ENCODE results near the gene TMEM259. TPM values are rescaled to one million over a fixed set of nuclear protein-coding genes. Genes with fewer than 3 reads are reported as not detected.
"Not testable (repeated sequence)": the region's sequence is repeated elsewhere in the genome, so short reads cannot be mapped to it uniquely, and the experiment has no call there.

The TMEM259 gene
- total RNA-seq, 1 experiment from 2014 or later, result 171 TPM

- Histone ChIP-seq H3K4me2 (ENCODE audit: insufficient read depth, insufficient read length, low read length) (peak within 1 kb of the TSS; percentile 90), H3K18ac (ENCODE audit: insufficient read length, low read depth, low read length) (peak within 1 kb of the TSS; percentile 100), H2AK5ac (ENCODE audit: insufficient read length, low read length) (no peak within 1 kb of the TSS), H3K79me2 (ENCODE audit: insufficient read depth, low read length) (peaks cover 15% of the 10 kb centered on the region; the same call in 1 of the 2 replicates), H4K5ac (ENCODE audit: insufficient read length, low read depth, low read length) (no peak within 1 kb of the TSS), H3K23ac (ENCODE audit: insufficient read length, low read depth, low read length) (no peak within 1 kb of the TSS), H3K79me1 (ENCODE audit: insufficient read depth, low read depth, low read length, poor library complexity, severe bottlenecking) (peaks cover 7% of the 10 kb centered on the region), H4K8ac (replicated peaks; ENCODE audit: insufficient read length, low read depth, low read length) (no peak within 1 kb of the TSS), H2BK5ac (ENCODE audit: insufficient read length, low read length) (peak within 1 kb of the TSS; percentile 82), H4K91ac (ENCODE audit: insufficient read length, low read depth, low read length) (peak within 1 kb of the TSS; percentile 97), H3K23me2 (ENCODE audit: insufficient read length, low read depth, low read length, poor library complexity, severe bottlenecking) (peaks cover 16% of the 10 kb centered on the region), H2BK12ac (ENCODE audit: insufficient read length, low read depth, low read length) (peak within 1 kb of the TSS; percentile 97), H3K4me1 (ENCODE audit: insufficient read depth, low read length) (no peaks in the 10 kb centered on the region), H4K20me1 (ENCODE audit: control insufficient read depth, insufficient read depth, insufficient read length) (no peaks in the 10 kb centered on the region), H2BK15ac (ENCODE audit: low read depth, low read length) (peak within 1 kb of the TSS; percentile 100), H3K9ac (ENCODE audit: extremely low read depth, insufficient read length, low read length) (peak within 1 kb of the TSS; percentile 83), H2BK20ac (ENCODE audit: low read depth, low read length, poor library complexity, severe bottlenecking) (peak within 1 kb of the TSS; percentile 27), H3T11ph (ENCODE audit: low read length) (peak within 1 kb of the TSS; percentile 99), H3K56ac (ENCODE audit: insufficient read length, low read depth, low read length) (no peak within 1 kb of the TSS), H3K9me3 (ENCODE audit: control insufficient read depth, low read depth, low read length) (no peaks in the 10 kb centered on the region), H2AFZ (ENCODE audit: low read length) (no peak within 1 kb of the TSS), H3K27me3 (ENCODE audit: insufficient read depth, low read length) (no peaks in the 10 kb centered on the region), H3K4ac (ENCODE audit: low read depth, low read length) (peak within 1 kb of the TSS; percentile 99), H3K14ac (ENCODE audit: insufficient read depth, low read length) (peak within 1 kb of the TSS; percentile 100), H3K27ac (ENCODE audit: insufficient read length, low read depth, low read length) (peak within 1 kb of the TSS; percentile 46), H2BK120ac (ENCODE audit: low read depth, low read length, poor library complexity, severe bottlenecking) (peak within 1 kb of the TSS; percentile 100)
- DNase-seq, result peak; percentile 87
- Mint-ChIP-seq H3K27ac (peak within 1 kb of the TSS; percentile 97 to 99 (median 98)), H3K4me1 (peaks cover 4 to 24% of the 10 kb centered on the region in 2 experiments; a peak in 3 of 4 replicates), H3K27me3 (ENCODE audit: low read depth) (no peaks in the 10 kb centered on the region; the same call in 1 of the 2 replicates), H3K9me3 (no peaks in the 10 kb centered on the region; a peak in 1 of 5 replicates), H3K36me3 (ENCODE audit: insufficient read depth in 1 of 3, low read depth in 3 of 3) (peaks cover 9 to 16% (median 16%) of the 10 kb centered on the region in 3 experiments), H3K4me3 (peak within 1 kb of the TSS; percentile 91 to 98)
- no CpG with 5 or more reads among the region's 63 CpGs for WGBS (ENCODE audit: extremely low coverage, insufficient read length, low lambda C conversion rate)
- TF ChIP-seq CTCF (conservative IDR thresholded peaks at IDR 0.05), result no peak
Observed at GRCh38 chr19:1025960-1026782, 5.2 kb upstream of the TMEM259 start, which contains the start of gene CNN2. Gene CNN2, plus strand, starts transcription at chr19:1026608. Its CDS starts 54 bp downstream, at chr19:1026662.

- not testable (repeated sequence) for H3K79me1 ChIP-seq (ENCODE audit: insufficient read depth, low read depth, low read length, poor library complexity, severe bottlenecking); H2BK12ac ChIP-seq (ENCODE audit: insufficient read length, low read depth, low read length); H3K56ac ChIP-seq (ENCODE audit: insufficient read length, low read depth, low read length); H4K5ac ChIP-seq (ENCODE audit: insufficient read length, low read depth, low read length); H3K4ac ChIP-seq (ENCODE audit: low read depth, low read length); H3K27ac ChIP-seq (ENCODE audit: insufficient read length, low read depth, low read length); H2BK15ac ChIP-seq (ENCODE audit: low read depth, low read length); H3T11ph ChIP-seq (ENCODE audit: low read length); H3K27me3 ChIP-seq (ENCODE audit: insufficient read depth, low read length); H2BK120ac ChIP-seq (ENCODE audit: low read depth, low read length, poor library complexity, severe bottlenecking); H3K9me3 ChIP-seq (ENCODE audit: control insufficient read depth, low read depth, low read length); H3K18ac ChIP-seq (ENCODE audit: insufficient read length, low read depth, low read length); H4K20me1 ChIP-seq (ENCODE audit: control insufficient read depth, insufficient read depth, insufficient read length); H3K9ac ChIP-seq (ENCODE audit: extremely low read depth, insufficient read length, low read length); H4K8ac ChIP-seq (replicated peaks; ENCODE audit: insufficient read length, low read depth, low read length); H3K14ac ChIP-seq (ENCODE audit: insufficient read depth, low read length); H2AFZ ChIP-seq (ENCODE audit: low read length); H3K4me1 ChIP-seq (ENCODE audit: insufficient read depth, low read length); H3K9me3 Mint-ChIP-seq; H3K4me2 ChIP-seq (ENCODE audit: insufficient read depth, insufficient read length, low read length); H4K91ac ChIP-seq (ENCODE audit: insufficient read length, low read depth, low read length); H2AK5ac ChIP-seq (ENCODE audit: insufficient read length, low read length); H3K23ac ChIP-seq (ENCODE audit: insufficient read length, low read depth, low read length); DNase-seq; H3K27me3 Mint-ChIP-seq (ENCODE audit: low read depth); H2BK20ac ChIP-seq (ENCODE audit: low read depth, low read length, poor library complexity, severe bottlenecking); H2BK5ac ChIP-seq (ENCODE audit: insufficient read length, low read length); H3K36me3 Mint-ChIP-seq (ENCODE audit: insufficient read depth in 1 of 3, low read depth in 3 of 3)
- peaks cover 4 to 22% of the 10 kb centered on the region in 2 experiments; a peak in 3 of 4 replicates for H3K4me1 Mint-ChIP-seq
- Histone ChIP-seq H3K23me2 (ENCODE audit: insufficient read length, low read depth, low read length, poor library complexity, severe bottlenecking) (peaks cover 21% of the 10 kb centered on the region), H3K79me2 (ENCODE audit: insufficient read depth, low read length) (peaks cover 19% of the 10 kb centered on the region; the same call in 1 of the 2 replicates)
- H3K4me3 Mint-ChIP-seq, result peak overlapping the region in 1 of 2 experiments; percentile 57; a peak in 2 of 5 replicates
- no CpG with 5 or more reads among the region's 6 CpGs for WGBS (ENCODE audit: extremely low coverage, insufficient read length, low lambda C conversion rate)
- peak overlapping the region in 2 of 3 experiments; percentile 78 to 83; a peak in 3 of 7 replicates for H3K27ac Mint-ChIP-seq
Observed at GRCh38 chr19:1025080-1025479, 4.2 kb upstream of the TMEM259 start.

Data from H9 (cell line).